Kidney (tissue), 19 donors: ENCODE results near the gene FAM185A. TPM values are rescaled to one million over a fixed set of nuclear protein-coding genes. Genes with fewer than 3 reads are reported as not detected.
A peak's percentile ranks its signal among the peaks of the same experiment; 100 is the strongest.
"Not testable (repeated sequence)": the region's sequence is repeated elsewhere in the genome, so short reads cannot be mapped to it uniquely, and the experiment has no call there.

Experiments
- DNase-seq, 5 donors: peaks; one replicate each; pipeline ENCODE4 v3.0.0-alpha.2; 2013 to 2020
- FAIRE-seq: peaks from 2 replicates; lab custom pipeline; 2012; peaks lifted over from hg19 to GRCh38; lab: Jason Lieb, UNC
- H3K27ac ChIP-seq, 2 donors: one replicate each; pipeline ENCODE4 v1.7.0; 2013; ENCODE audit warnings: low read depth in 2 of 2, low read length in 2 of 2, inconsistent platforms in 1 of 2
- H3K27me3 ChIP-seq: one replicate; pipeline ENCODE4 v1.7.1; 2013; ENCODE audit warnings: low read length, inconsistent platforms; ENCODE audit not compliant: control insufficient read depth, insufficient read depth
- H3K36me3 ChIP-seq, 3 donors: one replicate each; pipeline versions ENCODE4 v1.7.0 to v1.7.1; 2013; ENCODE audit warnings: low read length in 3 of 3, control low read depth in 1 of 3, inconsistent platforms in 1 of 3; ENCODE audit not compliant: insufficient read depth in 3 of 3, control insufficient read depth in 2 of 3
- H3K4me1 ChIP-seq, 3 donors: one replicate each; pipeline versions ENCODE4 v1.7.0 to v1.7.1; 2013; ENCODE audit warnings: low read length in 3 of 3, inconsistent platforms in 1 of 3, low read depth in 1 of 3; ENCODE audit not compliant: control insufficient read depth in 2 of 3, insufficient read depth in 2 of 3
- H3K4me3 ChIP-seq, 3 donors: one replicate each; pipeline versions ENCODE4 v1.7.0 to v1.8.1; 2013; ENCODE audit warnings: low read length in 3 of 3, control low read depth in 1 of 3, inconsistent platforms in 1 of 3
- H3K9ac ChIP-seq, 3 donors: one replicate each; pipeline versions ENCODE4 v1.7.0 to v1.7.1; 2013; ENCODE audit warnings: low read length in 3 of 3, control low read depth in 1 of 3, inconsistent platforms in 1 of 3
- H3K9me3 ChIP-seq, 3 donors: one replicate each; pipeline versions ENCODE4 v1.7.0 to v1.7.1; 2013; ENCODE audit warnings: low read length in 3 of 3, control low read depth in 1 of 3, inconsistent platforms in 1 of 3; ENCODE audit not compliant: control insufficient read depth in 2 of 3, insufficient read depth in 1 of 3
- intact Hi-C: fragments of 100-400 bp; cut with DNase I; formaldehyde crosslinking; loops from one replicate; pipeline ENCODE4 v1.11.1; 2022
- long read RNA-seq, 10 donors: library from polyadenylated mRNA in 1 of 10; unstranded in 1 of 10; transcript quantifications; one replicate each; pipeline ENCODE4 v2.0.0 and lab custom pipeline, GENCODE V29; 2021 to 2026
- polyA plus RNA-seq: library from polyadenylated mRNA; stranded (reverse); fragments of 350-450 nt; fragmentation: Illumina TruSeq; extraction: RNeasy Lipid Tissue Mini Kit (QIAGEN cat#74804); gene quantifications from one replicate; pipeline ENCODE4 v1.2.3, GENCODE V29; 2014; ENCODE audit warnings: low read depth, low replicate concordance; ENCODE audit not compliant: insufficient read depth
- total RNA-seq: library from RNA; stranded (reverse); fragmentation: NEBNext Ultra II Directional; extraction: Animal tissue kit (Norgen Biotek cat#: 25700); gene quantifications from one replicate; pipeline ENCODE4 v1.2.1, GENCODE V29; 2021
- donor health status: control.
- donor health status: control.
- donor health status: DM: yes; HTN: yes; CAD: no.
- donor health status: Normal renal cell carcinoma (clear cell type).

FAM185A gene
- 10.4 TPM for total RNA-seq
- 6.5 TPM for polyA plus RNA-seq
- long read RNA-seq, donor 1 = 0 reads
- long read RNA-seq, donor 2, partial matches to known transcripts = 0 of 1 reads
- long read RNA-seq, donor 2, other reads (novel, unspliced or antisense) = 0 of 1 reads
- long read RNA-seq, donor 3 = 0 reads
- long read RNA-seq, donor 4, partial matches to known transcripts = 0 of 1 reads
- long read RNA-seq, donor 4, other reads (novel, unspliced or antisense) = 0 of 1 reads
- long read RNA-seq, donor 5 = 0 reads
- long read RNA-seq, donor 6 = 0 reads
- long read RNA-seq, donor 7, partial matches to known transcripts = 0 of 4 reads
- long read RNA-seq, donor 7, other reads (novel, unspliced or antisense) = 4 of 4 reads
- long read RNA-seq, donor 8 = 0 reads
- long read RNA-seq, donor 9, partial matches to known transcripts = 0 of 2 reads
- long read RNA-seq, donor 9, other reads (novel, unspliced or antisense) = 0 of 2 reads
- long read RNA-seq, donor 10, partial matches to known transcripts = 0 of 1 reads
- long read RNA-seq, donor 10, other reads (novel, unspliced or antisense) = 0 of 1 reads

DNA sequence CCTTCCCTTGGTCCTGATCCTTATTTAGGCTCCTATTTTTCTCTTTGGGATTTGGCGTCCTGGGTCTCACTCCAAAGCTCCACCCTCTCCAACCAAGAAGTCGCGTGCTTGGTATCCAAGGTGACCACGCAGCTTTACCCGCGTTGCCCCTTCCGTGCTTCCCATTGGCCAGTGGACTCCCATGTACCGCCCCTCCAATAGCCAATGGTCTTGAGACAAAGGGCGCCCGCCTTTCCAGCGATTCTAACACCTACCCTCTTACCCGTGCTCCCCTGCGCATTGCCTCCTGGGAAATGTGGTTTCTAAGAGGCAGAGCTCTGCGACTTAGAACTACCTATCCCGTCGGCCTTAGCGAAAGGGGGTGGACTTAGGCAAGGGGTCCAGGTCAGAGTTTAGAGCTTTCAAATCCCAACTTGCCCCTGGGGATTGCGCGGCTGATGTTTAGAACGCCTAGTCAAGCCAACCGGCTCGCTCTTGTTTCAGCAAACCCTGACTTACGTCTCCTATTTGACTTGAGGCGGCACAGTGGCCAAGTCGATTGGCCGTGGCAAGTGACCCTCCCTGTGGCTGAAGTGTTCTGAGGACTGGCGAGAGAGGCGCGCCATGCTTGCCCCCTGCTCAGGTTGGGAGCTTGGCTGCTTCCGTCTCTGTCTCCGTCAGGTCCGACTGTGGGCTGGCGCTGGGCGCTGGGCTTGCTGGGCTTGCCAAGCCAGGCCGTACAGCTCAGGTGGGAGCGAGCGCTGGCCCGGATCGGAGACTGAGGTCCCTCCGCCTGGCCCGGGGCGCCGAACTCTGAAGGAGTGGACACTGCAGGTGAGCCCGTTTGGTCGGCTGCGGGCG lies at the start of gene FAM185A:
Gene FAM185A (plus strand): TSS at position 395 of the 840 bp plus-strand sequence. CDS start 209 bp downstream, at position 604.
- H3K27me3 ChIP-seq, H3K4me1 ChIP-seq, H3K9me3 ChIP-seq, H3K36me3 ChIP-seq, intact Hi-C loops: not testable (repeated sequence)
- Histone ChIP-seq H3K9ac (peak within 1 kb of the TSS in 2 of 3 donors; percentile 44 to 68), H3K4me3 (peak within 1 kb of the TSS; percentile 80), H3K27ac (peak within 1 kb of the TSS in 1 of 2 donors; percentile 4)
- peak; percentile 98 for FAIRE-seq
- peak; percentile 99 to 100 (median 99) for DNase-seq

DNA sequence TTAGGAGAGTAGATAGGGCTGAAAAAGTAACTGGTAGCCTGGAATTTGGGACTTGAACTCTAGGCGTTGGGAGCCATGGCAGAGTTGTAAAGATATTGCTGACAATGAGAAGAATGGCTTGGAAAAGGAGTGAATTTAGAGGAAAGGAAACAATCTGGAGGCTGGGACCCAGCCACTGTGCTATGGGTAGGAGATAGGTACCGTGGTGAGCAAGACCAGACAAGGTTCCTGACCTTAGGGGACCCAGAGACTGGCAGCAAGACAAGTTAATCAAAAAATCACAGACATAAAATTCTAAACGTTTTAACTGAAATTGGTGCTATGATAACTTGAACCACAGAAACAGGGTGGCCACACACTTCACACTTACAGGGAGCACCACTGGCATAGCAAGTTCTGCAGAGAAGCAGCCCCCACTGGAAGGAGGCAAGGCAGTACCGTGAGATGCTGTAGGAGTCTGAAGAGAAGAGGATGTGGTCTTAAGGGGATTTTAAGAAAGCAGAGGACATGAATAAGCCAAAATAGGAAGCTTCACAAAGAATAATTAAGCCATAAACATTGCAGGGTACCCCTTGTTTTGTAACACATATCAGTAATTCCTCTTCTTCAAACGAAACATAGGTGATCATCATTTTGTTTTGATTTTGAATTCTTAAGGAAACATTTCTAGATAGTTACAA lies 35.6 kb upstream of the FAM185A start:
- H3K9ac ChIP-seq, H3K9me3 ChIP-seq, intact Hi-C loops, FAIRE-seq, H3K4me3 ChIP-seq, DNase-seq, H3K27me3 ChIP-seq, H3K4me1 ChIP-seq, H3K36me3 ChIP-seq, H3K27ac ChIP-seq: not testable (repeated sequence)

DNA sequence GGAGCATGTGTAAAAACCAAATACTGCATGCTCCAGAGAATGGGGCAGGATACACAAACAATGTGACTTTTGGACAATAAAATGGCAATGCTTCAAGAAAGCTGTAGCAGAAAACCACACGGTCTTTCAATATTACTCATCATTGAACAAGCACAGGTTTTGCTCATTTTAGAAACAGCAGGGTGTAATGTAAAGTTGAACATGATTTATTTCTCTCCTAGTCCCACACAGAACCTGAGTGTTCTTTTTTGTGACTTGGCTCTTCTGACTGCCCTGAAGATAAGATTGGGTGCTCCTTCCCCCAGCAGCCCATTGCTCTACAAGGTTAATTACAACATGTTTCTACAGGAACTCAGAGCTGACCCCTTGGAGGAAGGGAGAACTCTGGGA lies 35.1 kb upstream of the FAM185A start:
- H3K4me3 ChIP-seq, intact Hi-C loops, H3K36me3 ChIP-seq, H3K27ac ChIP-seq, H3K4me1 ChIP-seq, H3K9ac ChIP-seq, H3K9me3 ChIP-seq, H3K27me3 ChIP-seq, FAIRE-seq, DNase-seq: not testable (repeated sequence)

DNA sequence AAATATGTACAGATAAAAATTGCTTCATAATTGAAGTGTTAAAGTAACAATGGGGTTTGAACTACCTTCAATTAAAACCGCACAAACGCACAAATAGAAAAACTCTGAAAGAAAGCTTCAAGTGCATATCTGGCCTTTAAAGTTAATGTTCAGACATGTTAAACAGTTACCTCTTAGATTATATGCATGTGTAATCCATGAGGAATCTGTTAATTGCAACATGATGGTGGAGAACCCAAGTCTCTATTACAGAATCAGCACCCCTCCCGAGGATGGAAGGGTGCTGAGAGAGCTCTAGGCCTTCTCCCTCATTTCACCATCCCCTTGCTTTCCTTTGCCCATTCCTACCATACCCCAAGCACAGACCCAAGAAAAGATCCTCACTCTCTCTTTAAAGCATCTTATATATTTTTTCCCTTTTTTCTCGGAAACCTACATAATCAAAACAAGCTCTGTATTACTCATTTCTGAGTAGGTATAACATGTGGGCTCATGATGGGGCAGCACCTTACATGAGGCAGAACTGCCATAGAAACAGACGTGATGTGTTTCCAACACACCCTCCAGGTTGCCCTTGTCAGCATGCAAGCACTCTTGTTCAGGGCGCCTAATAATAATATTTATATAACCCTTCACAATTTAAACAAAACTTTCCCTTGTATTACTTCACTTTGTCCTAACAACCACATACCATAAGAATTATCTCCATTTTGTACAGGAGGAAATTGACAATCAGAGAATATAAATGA lies 33.9 kb upstream of the FAM185A start:
- H3K27ac ChIP-seq, FAIRE-seq, H3K27me3 ChIP-seq, H3K4me3 ChIP-seq, H3K36me3 ChIP-seq, H3K4me1 ChIP-seq, H3K9ac ChIP-seq, H3K9me3 ChIP-seq, DNase-seq, intact Hi-C loops: not testable (repeated sequence)

DNA sequence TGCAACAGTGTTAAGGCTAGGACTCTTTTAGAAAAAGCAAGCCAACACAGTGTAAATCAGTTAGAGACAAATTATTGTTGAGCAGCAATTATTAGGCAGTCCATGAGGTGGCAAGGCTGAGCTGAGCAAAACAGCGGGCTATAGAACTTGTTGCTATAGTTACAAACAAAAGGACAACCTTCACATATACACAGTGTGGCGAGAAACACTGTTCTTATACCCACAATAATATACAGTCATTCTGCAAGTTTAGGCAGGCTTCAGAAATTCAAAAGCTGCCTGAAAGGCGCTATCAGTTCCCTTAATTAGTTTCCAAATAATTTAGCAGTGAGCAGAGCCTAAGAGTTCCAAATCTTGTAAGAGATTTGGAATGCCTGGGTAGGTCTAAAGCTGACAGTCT lies 33.1 kb upstream of the FAM185A start:
- H3K9ac ChIP-seq, H3K27me3 ChIP-seq, intact Hi-C loops, DNase-seq, H3K9me3 ChIP-seq, H3K4me3 ChIP-seq, H3K36me3 ChIP-seq, H3K4me1 ChIP-seq, H3K27ac ChIP-seq, FAIRE-seq: not testable (repeated sequence)

DNA sequence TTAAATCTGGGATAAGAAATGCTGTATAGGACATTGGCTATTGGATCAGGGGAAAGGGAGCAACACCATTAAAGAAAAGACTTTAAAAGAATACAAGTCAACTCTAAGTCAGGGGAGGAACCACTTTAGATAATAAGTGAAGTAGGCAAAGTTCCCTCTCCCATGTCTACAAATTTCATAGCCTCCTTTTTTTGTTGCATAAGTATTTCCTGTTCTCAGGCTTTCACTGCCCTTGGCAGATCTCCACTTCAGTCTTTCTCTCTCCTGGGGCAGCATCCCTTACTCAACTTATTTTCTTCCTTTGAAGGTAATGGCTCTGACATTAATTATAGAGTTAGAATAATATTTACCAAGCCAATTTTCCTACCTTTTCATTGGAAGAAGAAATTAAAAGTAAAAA lies 30.3 kb upstream of the FAM185A start:
- H3K36me3 ChIP-seq, H3K4me1 ChIP-seq, intact Hi-C loops, DNase-seq, FAIRE-seq, H3K9ac ChIP-seq, H3K4me3 ChIP-seq, H3K27me3 ChIP-seq, H3K9me3 ChIP-seq, H3K27ac ChIP-seq: not testable (repeated sequence)

DNA sequence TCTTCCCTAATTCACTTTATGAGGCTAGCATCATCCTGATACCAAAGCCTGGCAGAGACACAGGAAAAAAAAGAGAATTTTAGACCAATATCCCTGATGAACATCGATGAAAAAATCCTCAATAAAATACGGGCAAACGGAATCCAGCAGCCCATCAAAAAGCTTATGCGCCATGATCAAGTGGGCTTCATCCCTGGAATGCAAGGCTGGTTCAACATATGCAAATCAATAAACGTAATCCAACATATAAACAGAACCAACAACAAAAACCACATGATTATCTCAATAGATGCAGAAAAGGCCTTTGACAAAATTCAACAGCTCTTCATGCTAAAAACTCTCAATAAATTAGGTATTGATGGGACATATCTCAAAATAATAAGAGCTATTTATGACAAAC lies 22.6 kb upstream of the FAM185A start:
- DNase-seq, H3K27ac ChIP-seq, intact Hi-C loops, H3K9ac ChIP-seq, H3K4me1 ChIP-seq, FAIRE-seq, H3K4me3 ChIP-seq, H3K27me3 ChIP-seq, H3K9me3 ChIP-seq, H3K36me3 ChIP-seq: not testable (repeated sequence)
